ENCODE measurements around the gene HCFC2.

The HCFC2 gene

DNA sequence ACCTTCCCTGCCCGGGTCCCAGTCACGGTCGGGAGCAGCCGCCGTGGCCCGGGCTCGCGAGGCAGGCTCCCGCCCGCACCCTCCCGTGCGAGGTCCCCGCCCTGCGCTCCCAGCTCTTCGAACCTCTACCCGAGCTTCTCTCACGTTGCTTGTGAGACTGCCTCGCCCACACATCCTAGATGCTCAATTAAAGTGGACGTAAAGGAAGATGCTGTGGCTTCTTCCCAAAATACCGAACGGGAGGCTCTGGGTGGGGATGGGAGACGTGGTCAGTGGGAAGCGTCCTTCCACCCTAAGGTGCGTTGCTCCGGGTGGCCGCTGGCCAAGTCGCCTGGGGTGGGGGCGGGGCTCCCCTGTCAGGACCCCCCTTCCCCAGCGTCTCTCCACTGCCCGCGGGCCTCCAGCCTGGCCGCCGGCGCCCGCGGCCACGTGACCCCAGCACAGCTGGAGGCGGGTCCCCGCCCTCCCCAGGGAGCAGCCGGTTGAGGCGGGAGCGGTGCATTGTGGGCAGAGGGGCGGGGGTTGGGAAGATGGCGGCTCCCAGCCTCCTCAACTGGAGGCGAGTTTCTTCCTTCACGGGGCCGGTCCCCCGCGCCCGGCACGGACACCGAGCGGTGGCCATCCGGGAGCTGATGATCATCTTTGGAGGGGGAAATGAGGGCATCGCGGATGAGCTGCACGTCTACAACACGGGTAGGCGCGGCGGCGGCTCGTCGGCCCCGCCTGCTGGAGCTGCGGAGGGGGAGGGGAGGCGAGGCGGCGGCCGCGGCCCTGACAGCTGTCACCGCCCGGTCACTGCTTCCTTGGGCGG, at the start of gene HCFC2 (continued):
- TF ChIP-seq, protein P1, sequence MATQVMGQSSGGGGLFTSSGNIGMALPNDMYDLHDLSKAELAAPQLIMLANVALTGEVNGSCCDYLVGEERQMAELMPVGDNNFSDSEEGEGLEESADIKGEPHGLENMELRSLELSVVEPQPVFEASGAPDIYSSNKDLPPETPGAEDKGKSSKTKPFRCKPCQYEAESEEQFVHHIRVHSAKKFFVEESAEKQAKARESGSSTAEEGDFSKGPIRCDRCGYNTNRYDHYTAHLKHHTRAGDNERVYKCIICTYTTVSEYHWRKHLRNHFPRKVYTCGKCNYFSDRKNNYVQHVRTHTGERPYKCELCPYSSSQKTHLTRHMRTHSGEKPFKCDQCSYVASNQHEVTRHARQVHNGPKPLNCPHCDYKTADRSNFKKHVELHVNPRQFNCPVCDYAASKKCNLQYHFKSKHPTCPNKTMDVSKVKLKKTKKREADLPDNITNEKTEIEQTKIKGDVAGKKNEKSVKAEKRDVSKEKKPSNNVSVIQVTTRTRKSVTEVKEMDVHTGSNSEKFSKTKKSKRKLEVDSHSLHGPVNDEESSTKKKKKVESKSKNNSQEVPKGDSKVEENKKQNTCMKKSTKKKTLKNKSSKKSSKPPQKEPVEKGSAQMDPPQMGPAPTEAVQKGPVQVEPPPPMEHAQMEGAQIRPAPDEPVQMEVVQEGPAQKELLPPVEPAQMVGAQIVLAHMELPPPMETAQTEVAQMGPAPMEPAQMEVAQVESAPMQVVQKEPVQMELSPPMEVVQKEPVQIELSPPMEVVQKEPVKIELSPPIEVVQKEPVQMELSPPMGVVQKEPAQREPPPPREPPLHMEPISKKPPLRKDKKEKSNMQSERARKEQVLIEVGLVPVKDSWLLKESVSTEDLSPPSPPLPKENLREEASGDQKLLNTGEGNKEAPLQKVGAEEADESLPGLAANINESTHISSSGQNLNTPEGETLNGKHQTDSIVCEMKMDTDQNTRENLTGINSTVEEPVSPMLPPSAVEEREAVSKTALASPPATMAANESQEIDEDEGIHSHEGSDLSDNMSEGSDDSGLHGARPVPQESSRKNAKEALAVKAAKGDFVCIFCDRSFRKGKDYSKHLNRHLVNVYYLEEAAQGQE (tag by site-specific recombination; IDR thresholded peaks at IDR 0.05) = peak; percentile 51; the same call in 1 of the 2 replicates
- TF ChIP-seq TRIM28 (IDR thresholded peaks at IDR 0.05; ENCODE audit: borderline replicate concordance, low read length) = no peak; the same call in 1 of the 2 replicates
- TF ChIP-seq ZNF174 (tag by site-specific recombination; IDR thresholded peaks at IDR 0.05) = no peak
- TF ChIP-seq ZNF19 (tag by site-specific recombination; IDR thresholded peaks at IDR 0.05; ENCODE audit: low read depth) = no peak
- TF ChIP-seq SP2 (tag by site-specific recombination; IDR thresholded peaks at IDR 0.05) = peak; percentile 76
- TF ChIP-seq, protein P2, sequence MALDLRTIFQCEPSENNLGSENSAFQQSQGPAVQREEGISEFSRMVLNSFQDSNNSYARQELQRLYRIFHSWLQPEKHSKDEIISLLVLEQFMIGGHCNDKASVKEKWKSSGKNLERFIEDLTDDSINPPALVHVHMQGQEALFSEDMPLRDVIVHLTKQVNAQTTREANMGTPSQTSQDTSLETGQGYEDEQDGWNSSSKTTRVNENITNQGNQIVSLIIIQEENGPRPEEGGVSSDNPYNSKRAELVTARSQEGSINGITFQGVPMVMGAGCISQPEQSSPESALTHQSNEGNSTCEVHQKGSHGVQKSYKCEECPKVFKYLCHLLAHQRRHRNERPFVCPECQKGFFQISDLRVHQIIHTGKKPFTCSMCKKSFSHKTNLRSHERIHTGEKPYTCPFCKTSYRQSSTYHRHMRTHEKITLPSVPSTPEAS (tag by site-specific recombination; IDR thresholded peaks at IDR 0.05) = peak; percentile 27; the same call in 1 of the 2 replicates
- peak; percentile 93 for TF ChIP-seq ZIC2 (tag by site-specific recombination; IDR thresholded peaks at IDR 0.05)
- TF ChIP-seq IKZF3 (tag by site-specific recombination; IDR thresholded peaks at IDR 0.05) = peak; percentile 80
- no peak for TF ChIP-seq ZNF433 (tag by site-specific recombination; IDR thresholded peaks at IDR 0.05; ENCODE audit: low read depth)
- TF ChIP-seq, protein P3, sequence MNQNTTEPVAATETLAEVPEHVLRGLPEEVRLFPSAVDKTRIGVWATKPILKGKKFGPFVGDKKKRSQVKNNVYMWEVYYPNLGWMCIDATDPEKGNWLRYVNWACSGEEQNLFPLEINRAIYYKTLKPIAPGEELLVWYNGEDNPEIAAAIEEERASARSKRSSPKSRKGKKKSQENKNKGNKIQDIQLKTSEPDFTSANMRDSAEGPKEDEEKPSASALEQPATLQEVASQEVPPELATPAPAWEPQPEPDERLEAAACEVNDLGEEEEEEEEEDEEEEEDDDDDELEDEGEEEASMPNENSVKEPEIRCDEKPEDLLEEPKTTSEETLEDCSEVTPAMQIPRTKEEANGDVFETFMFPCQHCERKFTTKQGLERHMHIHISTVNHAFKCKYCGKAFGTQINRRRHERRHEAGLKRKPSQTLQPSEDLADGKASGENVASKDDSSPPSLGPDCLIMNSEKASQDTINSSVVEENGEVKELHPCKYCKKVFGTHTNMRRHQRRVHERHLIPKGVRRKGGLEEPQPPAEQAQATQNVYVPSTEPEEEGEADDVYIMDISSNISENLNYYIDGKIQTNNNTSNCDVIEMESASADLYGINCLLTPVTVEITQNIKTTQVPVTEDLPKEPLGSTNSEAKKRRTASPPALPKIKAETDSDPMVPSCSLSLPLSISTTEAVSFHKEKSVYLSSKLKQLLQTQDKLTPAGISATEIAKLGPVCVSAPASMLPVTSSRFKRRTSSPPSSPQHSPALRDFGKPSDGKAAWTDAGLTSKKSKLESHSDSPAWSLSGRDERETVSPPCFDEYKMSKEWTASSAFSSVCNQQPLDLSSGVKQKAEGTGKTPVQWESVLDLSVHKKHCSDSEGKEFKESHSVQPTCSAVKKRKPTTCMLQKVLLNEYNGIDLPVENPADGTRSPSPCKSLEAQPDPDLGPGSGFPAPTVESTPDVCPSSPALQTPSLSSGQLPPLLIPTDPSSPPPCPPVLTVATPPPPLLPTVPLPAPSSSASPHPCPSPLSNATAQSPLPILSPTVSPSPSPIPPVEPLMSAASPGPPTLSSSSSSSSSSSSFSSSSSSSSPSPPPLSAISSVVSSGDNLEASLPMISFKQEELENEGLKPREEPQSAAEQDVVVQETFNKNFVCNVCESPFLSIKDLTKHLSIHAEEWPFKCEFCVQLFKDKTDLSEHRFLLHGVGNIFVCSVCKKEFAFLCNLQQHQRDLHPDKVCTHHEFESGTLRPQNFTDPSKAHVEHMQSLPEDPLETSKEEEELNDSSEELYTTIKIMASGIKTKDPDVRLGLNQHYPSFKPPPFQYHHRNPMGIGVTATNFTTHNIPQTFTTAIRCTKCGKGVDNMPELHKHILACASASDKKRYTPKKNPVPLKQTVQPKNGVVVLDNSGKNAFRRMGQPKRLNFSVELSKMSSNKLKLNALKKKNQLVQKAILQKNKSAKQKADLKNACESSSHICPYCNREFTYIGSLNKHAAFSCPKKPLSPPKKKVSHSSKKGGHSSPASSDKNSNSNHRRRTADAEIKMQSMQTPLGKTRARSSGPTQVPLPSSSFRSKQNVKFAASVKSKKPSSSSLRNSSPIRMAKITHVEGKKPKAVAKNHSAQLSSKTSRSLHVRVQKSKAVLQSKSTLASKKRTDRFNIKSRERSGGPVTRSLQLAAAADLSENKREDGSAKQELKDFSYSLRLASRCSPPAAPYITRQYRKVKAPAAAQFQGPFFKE (tag by site-specific recombination; IDR thresholded peaks at IDR 0.05; ENCODE audit: borderline replicate concordance) = peak; percentile 53; the same call in 1 of the 2 replicates
- TF ChIP-seq ZNF561 (tag by site-specific recombination; IDR thresholded peaks at IDR 0.05; ENCODE audit: borderline replicate concordance) = no peak
- TF ChIP-seq ZNF777 (tag by site-specific recombination; IDR thresholded peaks at IDR 0.05; ENCODE audit: borderline replicate concordance) = no peak; the same call in 1 of the 2 replicates
- TF ChIP-seq, protein P4, sequence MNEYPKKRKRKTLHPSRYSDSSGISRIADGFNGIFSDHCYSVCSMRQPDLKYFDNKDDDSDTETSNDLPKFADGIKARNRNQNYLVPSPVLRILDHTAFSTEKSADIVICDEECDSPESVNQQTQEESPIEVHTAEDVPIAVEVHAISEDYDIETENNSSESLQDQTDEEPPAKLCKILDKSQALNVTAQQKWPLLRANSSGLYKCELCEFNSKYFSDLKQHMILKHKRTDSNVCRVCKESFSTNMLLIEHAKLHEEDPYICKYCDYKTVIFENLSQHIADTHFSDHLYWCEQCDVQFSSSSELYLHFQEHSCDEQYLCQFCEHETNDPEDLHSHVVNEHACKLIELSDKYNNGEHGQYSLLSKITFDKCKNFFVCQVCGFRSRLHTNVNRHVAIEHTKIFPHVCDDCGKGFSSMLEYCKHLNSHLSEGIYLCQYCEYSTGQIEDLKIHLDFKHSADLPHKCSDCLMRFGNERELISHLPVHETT (tag by site-specific recombination; IDR thresholded peaks at IDR 0.05) = peak; percentile 94
- TF ChIP-seq, protein P5, sequence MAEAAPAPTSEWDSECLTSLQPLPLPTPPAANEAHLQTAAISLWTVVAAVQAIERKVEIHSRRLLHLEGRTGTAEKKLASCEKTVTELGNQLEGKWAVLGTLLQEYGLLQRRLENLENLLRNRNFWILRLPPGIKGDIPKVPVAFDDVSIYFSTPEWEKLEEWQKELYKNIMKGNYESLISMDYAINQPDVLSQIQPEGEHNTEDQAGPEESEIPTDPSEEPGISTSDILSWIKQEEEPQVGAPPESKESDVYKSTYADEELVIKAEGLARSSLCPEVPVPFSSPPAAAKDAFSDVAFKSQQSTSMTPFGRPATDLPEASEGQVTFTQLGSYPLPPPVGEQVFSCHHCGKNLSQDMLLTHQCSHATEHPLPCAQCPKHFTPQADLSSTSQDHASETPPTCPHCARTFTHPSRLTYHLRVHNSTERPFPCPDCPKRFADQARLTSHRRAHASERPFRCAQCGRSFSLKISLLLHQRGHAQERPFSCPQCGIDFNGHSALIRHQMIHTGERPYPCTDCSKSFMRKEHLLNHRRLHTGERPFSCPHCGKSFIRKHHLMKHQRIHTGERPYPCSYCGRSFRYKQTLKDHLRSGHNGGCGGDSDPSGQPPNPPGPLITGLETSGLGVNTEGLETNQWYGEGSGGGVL (tag by site-specific recombination; IDR thresholded peaks at IDR 0.05) = peak; percentile 60
- TF ChIP-seq, protein P6, sequence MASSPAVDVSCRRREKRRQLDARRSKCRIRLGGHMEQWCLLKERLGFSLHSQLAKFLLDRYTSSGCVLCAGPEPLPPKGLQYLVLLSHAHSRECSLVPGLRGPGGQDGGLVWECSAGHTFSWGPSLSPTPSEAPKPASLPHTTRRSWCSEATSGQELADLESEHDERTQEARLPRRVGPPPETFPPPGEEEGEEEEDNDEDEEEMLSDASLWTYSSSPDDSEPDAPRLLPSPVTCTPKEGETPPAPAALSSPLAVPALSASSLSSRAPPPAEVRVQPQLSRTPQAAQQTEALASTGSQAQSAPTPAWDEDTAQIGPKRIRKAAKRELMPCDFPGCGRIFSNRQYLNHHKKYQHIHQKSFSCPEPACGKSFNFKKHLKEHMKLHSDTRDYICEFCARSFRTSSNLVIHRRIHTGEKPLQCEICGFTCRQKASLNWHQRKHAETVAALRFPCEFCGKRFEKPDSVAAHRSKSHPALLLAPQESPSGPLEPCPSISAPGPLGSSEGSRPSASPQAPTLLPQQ (tag by site-specific recombination; IDR thresholded peaks at IDR 0.05) = peak; percentile 71; the same call in 1 of the 2 replicates
- no peak for TF ChIP-seq ZNF544 (tag by site-specific recombination; IDR thresholded peaks at IDR 0.05)
- TF ChIP-seq ZNF830 (tag by site-specific recombination; IDR thresholded peaks at IDR 0.05; ENCODE audit: low read depth) = no peak
- TF ChIP-seq ZNF785 (tag by site-specific recombination; IDR thresholded peaks at IDR 0.05) = peak; percentile 26; the same call in 1 of the 2 replicates
- no peak for TF ChIP-seq ZNF311 (tag by site-specific recombination; IDR thresholded peaks at IDR 0.05; ENCODE audit: borderline replicate concordance)
- no peak for TF ChIP-seq ZNF626 (tag by site-specific recombination; IDR thresholded peaks at IDR 0.05)
- TF ChIP-seq ZBTB48 (tag by site-specific recombination; IDR thresholded peaks at IDR 0.05) = 0 out of 2 replicates have a peak, but pooled peaks have one; percentile 28
- TF ChIP-seq ZNF707 (tag by site-specific recombination; IDR thresholded peaks at IDR 0.05) = no peak
- TF ChIP-seq ZNF146 (tag by site-specific recombination; IDR thresholded peaks at IDR 0.05) = 0 out of 2 replicates have a peak, but pooled peaks have one; percentile 2
